SKM-1 treated with dmso at 0.1 percent for 144 hours (cell line): Measurements from ENCODE around the gene TECTB.

Experiments
- DNase-seq: peaks from one replicate; lab custom pipeline; 2025; ENCODE audit not compliant: unreplicated experiment; lab: John Stamatoyannopoulos, UW

The TECTB gene

DNA sequence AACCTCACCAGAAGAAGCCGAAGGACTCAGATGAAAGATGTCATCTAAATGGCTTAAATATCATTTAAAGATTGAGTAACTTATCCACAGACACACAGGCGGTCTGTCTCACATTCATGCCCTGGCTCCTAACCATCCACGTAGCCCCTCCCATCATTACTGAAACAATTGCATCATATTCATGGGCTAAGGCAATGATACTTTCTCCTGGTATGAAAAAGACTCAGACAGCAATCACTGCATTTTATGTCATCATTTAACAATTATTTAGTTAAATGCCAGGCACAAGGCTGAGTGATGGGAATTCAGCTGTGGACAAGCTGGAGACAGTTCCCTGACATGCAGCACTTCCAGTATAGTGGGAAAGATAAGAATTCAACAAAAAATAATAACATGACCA, 11.2 kb upstream of the TECTB start:
- no peak for DNase-seq

GRCh38 chr10:112274831-112275230, 8.4 kb upstream of the TECTB start:
- no peak for DNase-seq

- no peak for DNase-seq
Observed at GRCh38 chr10:112275512-112276245, 7.5 kb upstream of the TECTB start.

DNA sequence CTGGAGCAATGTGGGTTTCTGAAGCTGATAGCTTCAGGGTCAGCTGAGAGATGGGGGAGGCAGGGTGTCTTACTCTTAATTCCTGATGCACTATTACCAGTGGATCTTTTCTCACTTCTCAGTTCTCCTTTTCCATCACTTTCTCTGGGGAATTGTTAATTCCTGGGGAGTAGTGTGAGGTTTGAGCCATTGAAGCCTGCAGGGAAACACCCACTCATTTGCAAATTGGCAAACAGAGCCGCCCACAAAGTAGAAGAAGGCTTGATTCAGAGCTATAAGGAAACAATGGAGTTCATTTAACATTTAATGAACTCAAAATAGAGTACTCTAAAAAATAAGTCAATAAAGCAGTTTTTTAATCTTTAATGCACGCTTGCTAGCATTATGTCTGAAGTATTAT, 4.3 kb upstream of the TECTB start:
- DNase-seq, result no peak

DNA sequence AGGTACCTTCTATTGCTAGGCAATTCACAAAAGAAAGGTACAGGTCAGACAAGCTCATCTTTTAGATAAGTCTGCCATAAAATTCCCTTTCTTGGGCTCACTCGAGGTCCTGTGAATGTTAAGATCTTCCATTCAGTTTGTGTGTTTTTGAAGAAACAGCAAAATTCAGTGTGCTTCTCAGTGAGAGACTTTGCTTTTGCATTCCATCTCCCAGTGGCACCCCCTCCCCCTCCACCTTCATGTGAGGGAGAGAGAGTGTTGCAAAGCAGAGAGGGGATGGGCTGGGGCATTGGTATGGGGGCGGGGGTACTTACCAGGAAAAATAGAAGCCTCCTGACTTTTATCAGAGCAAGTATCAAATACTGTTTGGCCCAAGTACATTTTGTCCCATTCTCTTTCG, 3.8 kb upstream of the TECTB start:
- no peak for DNase-seq

DNA sequence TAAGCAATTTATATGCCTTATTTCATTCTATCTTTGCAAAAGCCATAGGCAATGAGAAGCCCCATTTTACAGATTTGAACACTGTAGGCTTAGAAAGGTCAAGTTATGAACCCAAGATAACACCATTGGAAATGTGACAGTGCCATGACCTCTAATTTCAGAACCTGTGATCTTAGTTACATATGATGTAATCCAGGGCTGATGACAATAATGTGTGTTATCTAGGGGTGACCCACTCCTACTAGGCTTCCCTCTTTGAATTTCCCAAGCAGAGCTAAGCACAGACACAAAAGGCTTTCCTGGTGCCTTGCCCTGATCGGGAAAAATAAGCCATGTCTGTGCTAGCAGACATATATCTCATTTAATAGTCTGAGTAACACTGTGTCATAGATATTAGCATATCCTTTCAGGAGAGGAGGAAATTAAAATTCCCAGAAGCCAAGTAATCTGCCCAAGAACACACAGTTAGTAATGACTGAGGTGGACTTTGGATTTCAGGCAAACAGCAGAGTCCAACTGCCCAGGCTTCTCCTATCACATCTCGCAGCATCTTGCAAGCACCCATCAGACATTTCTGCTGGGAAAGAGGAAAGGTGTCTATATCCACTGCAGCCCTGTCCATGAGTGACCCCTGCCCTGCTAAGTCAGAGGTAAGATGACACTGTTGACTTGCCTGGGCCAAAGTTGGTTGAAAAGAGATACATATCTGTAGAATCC, 2.8 kb upstream of the TECTB start:
- no peak for DNase-seq

DNA sequence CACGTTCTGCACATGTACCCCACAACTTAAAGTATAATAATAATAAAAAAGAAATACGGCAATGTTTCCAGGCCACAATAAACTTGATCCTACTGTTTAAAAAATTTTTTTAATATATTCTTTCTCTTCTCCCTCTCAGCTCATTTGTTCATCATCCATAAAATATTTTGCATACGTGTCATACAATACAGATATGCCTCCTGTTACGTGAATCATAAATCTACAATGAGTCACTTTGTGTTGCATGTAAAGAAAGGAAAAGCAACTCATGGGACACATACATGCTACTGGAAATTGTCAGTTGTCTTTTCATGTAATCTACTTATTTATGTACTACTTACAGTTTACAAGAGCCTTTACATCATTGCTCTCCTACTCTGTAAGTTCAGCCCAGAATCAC, 1.1 kb upstream of the TECTB start:
- DNase-seq, result no peak

DNA sequence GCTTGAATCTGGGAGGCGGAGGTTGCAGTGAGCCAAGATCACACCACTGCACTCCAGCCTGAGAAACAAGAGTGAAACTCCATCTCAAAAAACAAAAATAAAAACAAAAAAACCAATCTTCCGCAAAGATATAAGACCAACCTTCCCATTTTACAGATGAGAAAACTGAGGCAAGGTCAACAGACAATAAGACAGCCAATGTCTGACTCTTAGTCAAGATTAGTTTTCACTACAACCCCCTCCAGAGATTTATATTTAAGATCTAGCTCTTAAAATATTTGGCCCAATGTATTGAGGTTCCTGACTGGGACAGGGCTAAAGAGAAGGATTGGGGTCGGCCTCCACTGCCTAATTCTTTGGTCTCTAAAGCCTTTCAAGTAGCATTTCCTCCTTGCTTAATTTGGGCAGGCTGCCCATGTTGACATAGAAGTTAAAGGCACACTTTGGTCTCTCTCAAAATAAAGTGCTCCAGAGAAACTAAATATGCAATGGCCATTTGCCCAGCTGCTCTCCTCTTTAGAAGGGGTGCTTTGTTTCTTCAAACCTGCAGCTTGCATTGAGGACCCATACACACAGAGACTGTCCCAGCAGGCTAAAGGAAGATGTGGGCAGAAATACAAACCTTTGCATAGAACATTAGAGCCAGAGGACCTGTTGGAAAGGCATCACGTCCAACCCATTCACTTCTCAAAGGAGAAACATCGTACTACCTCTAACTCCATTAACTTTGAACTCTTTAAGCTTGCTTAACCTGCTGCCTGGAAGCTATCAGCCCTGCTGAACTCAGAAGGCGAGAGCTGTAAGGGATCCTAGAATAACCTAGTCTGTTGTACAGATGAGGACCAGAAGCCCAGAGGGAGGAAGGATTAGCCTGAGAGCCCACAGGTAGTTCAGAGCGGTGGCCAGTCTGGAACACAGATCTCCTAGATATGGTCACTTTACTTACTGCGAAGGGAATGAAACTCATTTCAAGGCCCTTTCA, 3.9 kb downstream of the TECTB start:
- DNase-seq, result no peak

GRCh38 chr10:112287844-112288243, 4.6 kb downstream of the TECTB start:
- no peak for DNase-seq

- DNase-seq, result no peak
Observed at GRCh38 chr10:112288486-112288885, 5.3 kb downstream of the TECTB start.

DNA sequence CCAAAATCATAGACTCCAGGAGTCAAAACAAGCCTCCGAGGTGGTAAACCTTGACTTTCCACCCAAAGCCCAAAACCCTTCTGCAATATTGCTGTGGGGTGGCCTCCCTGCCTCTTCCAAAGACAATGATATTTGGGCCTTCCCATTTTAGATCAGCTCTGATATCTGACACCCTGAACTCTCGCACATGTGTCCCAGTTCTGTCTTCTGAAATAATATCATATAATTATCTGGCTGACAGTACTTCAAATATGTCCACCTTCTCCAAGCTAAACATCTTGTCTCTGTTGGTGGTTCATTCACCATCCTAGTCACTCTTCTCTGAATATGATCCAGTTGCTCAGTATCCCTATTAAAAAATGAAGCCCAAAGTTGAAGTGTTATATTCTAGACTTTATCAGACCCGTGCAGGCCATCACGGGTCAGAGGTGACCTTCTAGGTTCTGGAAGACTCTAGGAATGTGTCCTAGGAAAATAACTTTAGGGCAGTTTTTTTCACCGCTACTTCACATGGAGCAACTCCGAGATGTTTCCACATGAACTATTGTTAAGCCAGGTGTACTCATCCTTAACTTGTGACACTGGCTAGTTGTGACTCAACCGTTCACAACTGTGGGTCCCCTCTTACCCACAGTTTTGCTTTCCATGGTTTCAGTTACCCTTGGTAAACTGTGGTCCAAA, 6.3 kb downstream of the TECTB start:
- no peak for DNase-seq

DNA sequence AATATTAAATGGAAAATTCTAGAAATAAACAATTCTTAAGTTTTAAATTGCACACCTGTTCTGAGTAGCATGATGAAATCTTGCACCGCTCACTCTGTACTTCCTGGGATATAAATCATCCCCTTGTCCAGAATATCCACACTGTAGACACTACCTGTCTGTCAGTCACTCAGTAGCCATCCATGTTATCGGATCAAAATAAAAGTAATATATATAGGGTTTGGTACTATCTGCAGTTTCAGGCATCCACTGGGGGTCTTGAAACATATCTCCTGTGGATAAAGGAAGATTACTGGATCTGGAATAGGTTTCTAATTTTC, 6.8 kb downstream of the TECTB start:
- no peak for DNase-seq

- no peak for DNase-seq
Observed at GRCh38 chr10:112294169-112294568, 11.0 kb downstream of the TECTB start.

- no peak for DNase-seq
Observed at GRCh38 chr10:112295853-112296830, 12.9 kb downstream of the TECTB start.

- no peak for DNase-seq
Observed at GRCh38 chr10:112296908-112297331, 13.7 kb downstream of the TECTB start.

DNA sequence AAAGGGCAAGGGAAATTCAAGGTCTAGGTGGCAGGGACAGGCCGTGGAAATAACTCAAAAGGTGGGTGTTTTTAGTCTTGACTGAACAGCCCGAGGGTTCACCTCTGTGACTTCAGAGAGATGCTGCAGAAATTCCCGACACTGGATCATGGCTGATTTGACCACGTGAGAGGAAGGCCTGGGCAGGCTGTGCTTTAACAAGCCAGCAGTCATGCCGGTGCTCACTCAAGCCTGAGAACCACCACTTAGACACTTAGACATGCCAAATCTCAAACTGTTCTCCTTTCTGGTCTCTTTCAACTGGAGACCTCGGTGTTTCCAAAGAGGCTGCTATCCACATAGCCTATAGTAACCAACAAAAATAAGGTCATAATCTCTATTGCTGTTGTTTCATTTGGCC, 15.4 kb downstream of the TECTB start:
- DNase-seq, result no peak

DNA sequence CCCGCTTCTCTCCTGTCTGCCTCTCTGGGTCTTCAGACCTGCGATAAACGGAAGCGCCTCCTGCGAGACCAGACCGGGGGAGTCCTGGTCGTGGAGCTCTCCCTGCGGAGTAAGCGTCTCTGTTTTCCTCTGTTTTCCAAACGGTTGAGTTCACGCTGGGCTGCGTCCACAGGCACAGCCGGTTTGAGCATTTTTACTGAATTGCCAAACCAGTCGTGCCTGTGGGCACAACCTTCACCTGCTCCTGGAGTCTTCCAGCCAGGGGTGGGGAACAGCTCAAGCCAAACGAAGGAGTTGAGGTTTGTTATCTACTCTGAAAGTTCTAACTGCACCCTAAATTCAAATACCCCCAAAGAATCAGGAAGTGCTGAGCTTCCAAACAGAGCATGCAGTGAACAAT, 16.3 kb downstream of the TECTB start:
- no peak for DNase-seq

DNA sequence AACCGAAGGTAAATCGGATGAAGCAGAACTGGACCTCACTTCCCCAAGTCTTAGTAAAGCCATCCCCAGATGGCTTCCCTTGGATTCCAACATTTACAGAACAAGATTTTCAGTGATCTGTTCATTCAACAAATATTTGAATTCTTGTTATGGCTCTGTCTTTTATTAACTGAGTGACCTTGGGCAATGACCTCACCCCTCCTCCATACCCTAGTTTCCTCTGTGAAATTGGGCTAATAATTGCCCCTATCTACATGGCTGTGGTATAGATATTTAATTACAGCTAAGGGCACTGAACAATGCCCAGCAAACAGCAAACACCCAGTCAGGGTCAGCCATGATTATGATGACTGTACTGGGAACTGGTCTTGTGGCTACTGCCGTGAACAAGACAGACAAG, 19.1 kb downstream of the TECTB start:
- no peak for DNase-seq

DNA sequence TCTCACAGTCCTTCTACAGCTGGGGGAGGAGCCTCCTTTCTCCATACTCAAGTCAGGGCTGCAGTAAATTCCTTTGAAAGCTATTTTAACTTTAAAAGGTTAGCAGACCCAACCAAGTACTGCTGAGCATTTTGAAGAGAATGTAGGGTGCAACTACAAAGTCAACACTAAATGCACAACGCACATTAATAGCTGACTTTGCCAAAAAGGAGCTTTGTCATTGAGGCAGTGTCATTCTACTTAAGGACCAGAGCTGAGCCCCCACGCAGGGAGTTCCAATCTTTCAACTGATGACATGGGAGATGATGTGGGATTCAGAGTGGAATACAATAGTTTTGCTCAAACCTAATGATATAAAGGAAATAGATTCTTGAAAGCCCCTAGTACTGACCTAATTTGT, 20.3 kb downstream of the TECTB start:
- no peak for DNase-seq

DNA sequence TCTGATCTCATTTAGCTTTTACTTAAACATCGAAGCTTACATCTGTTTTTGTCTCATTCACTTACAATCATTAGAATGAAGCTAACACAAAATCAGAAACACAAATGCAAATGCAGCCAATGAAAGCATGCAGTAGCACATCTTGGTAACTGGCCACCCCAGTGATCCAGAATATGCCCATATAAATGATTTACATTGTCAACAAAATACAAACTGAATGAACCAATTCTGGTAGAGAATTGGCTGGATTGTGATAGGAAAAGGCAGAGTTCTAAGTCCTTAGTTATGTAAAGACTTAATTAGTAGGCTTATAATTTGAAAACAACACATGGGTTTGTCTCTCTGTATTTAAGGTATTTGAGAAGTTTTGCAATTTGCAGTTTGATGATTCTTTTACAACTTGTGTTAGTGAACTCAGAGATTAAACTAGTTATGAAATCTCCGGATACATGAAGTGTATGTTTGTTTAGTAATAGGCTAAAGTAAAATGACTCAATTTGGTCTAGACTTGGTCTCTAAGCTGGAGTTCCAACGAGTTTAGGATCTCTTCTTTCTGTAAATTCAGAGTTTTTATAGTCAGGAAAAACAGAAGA, 21.2 kb downstream of the TECTB start:
- no peak for DNase-seq
